ENCODE results near the gene LYPD6.

LYPD6 gene

DNA sequence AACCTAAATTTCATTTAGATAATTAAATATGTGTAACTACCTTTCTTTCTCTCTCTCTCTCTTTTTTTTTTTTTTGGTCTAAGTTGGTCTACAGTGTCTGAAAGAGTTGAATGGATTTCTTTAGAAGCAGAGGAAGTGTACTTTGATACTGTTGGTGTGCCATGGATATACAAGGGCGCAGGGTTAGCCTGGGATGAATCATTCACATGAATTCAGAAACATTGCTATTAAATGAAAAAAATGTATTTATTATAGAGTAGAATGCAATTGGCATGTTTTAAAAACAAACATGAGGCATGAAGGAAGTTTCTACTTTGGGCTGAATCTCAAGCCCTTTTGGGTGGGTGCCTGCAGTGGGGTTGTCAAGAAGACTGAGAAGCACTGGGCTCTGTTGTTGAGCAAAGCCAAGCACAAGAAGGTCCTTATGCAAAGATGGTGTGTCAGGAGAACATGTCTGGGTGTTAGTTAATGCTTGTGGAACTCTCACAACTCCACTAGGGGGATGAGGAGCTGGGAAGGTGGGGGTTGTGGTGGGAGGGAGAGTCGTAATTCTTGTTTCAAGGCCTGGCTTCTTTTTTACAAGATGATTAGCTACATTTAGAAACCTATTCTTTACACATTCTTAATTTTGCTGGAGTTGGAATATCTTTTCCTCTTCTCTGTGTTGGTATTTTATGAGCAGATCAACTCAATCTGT lies 57.9 kb downstream of the LYPD6 start:
- no peak for TF ChIP-seq NFIC (IDR thresholded peaks at IDR 0.05)
- TF ChIP-seq, protein P1, sequence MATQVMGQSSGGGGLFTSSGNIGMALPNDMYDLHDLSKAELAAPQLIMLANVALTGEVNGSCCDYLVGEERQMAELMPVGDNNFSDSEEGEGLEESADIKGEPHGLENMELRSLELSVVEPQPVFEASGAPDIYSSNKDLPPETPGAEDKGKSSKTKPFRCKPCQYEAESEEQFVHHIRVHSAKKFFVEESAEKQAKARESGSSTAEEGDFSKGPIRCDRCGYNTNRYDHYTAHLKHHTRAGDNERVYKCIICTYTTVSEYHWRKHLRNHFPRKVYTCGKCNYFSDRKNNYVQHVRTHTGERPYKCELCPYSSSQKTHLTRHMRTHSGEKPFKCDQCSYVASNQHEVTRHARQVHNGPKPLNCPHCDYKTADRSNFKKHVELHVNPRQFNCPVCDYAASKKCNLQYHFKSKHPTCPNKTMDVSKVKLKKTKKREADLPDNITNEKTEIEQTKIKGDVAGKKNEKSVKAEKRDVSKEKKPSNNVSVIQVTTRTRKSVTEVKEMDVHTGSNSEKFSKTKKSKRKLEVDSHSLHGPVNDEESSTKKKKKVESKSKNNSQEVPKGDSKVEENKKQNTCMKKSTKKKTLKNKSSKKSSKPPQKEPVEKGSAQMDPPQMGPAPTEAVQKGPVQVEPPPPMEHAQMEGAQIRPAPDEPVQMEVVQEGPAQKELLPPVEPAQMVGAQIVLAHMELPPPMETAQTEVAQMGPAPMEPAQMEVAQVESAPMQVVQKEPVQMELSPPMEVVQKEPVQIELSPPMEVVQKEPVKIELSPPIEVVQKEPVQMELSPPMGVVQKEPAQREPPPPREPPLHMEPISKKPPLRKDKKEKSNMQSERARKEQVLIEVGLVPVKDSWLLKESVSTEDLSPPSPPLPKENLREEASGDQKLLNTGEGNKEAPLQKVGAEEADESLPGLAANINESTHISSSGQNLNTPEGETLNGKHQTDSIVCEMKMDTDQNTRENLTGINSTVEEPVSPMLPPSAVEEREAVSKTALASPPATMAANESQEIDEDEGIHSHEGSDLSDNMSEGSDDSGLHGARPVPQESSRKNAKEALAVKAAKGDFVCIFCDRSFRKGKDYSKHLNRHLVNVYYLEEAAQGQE (IDR thresholded peaks at IDR 0.05; ENCODE audit: low read depth) = no peak
- no peak for TF ChIP-seq RAD21 (IDR thresholded peaks at IDR 0.05; ENCODE audit: low read depth)
- TF ChIP-seq CREB1 (IDR thresholded peaks at IDR 0.05; ENCODE audit: low read depth) = no peak
- TF ChIP-seq TCF12 (IDR thresholded peaks at IDR 0.05; ENCODE audit: low read depth) = no peak
- TF ChIP-seq, protein P2, sequence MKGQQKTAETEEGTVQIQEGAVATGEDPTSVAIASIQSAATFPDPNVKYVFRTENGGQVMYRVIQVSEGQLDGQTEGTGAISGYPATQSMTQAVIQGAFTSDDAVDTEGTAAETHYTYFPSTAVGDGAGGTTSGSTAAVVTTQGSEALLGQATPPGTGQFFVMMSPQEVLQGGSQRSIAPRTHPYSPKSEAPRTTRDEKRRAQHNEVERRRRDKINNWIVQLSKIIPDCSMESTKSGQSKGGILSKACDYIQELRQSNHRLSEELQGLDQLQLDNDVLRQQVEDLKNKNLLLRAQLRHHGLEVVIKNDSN (IDR thresholded peaks at IDR 0.05) = no peak
- TF ChIP-seq, protein P3, sequence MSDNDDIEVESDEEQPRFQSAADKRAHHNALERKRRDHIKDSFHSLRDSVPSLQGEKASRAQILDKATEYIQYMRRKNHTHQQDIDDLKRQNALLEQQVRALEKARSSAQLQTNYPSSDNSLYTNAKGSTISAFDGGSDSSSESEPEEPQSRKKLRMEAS (IDR thresholded peaks at IDR 0.05) = no peak
- TF ChIP-seq TAF1 (IDR thresholded peaks at IDR 0.05; ENCODE audit: low read depth) = no peak
- TF ChIP-seq YY1 (IDR thresholded peaks at IDR 0.05; ENCODE audit: low read depth) = no peak
- no peak for TF ChIP-seq TEAD4 (IDR thresholded peaks at IDR 0.05)
- no peak for TF ChIP-seq EP300 (IDR thresholded peaks at IDR 0.05; ENCODE audit: borderline replicate concordance)
- no peak for TF ChIP-seq CEBPB (IDR thresholded peaks at IDR 0.05)
- TF ChIP-seq ZBTB7A (IDR thresholded peaks at IDR 0.05; ENCODE audit: low read depth) = no peak
- no peak for TF ChIP-seq FOXM1 (IDR thresholded peaks at IDR 0.05; ENCODE audit: borderline replicate concordance, low read depth)
- no peak for TF ChIP-seq EGR1 (IDR thresholded peaks at IDR 0.05)

- no peak for TF ChIP-seq ZBTB7A (IDR thresholded peaks at IDR 0.05; ENCODE audit: low read depth)
- TF ChIP-seq RAD21 (IDR thresholded peaks at IDR 0.05; ENCODE audit: low read depth) = no peak
- no peak for TF ChIP-seq NFIC (IDR thresholded peaks at IDR 0.05)
- TF ChIP-seq YY1 (IDR thresholded peaks at IDR 0.05; ENCODE audit: low read depth) = no peak
These were observed 59.2 kb downstream of the LYPD6 start for GRCh38 chr2:149389506-149390167.

GRCh38 chr2:149393614-149394013 lies 63.2 kb downstream of the LYPD6 start:
- no peak for TF ChIP-seq CEBPB (IDR thresholded peaks at IDR 0.05)
- TF ChIP-seq CREB1 (IDR thresholded peaks at IDR 0.05; ENCODE audit: low read depth) = no peak
- no peak for TF ChIP-seq TEAD4 (IDR thresholded peaks at IDR 0.05)
- TF ChIP-seq, protein P3 (IDR thresholded peaks at IDR 0.05) = no peak
- TF ChIP-seq ZBTB7A (IDR thresholded peaks at IDR 0.05; ENCODE audit: low read depth) = no peak
- TF ChIP-seq NFIC (IDR thresholded peaks at IDR 0.05) = no peak
- TF ChIP-seq, protein P2 (IDR thresholded peaks at IDR 0.05) = no peak
- TF ChIP-seq TCF12 (IDR thresholded peaks at IDR 0.05; ENCODE audit: low read depth) = no peak
- no peak for TF ChIP-seq EP300 (IDR thresholded peaks at IDR 0.05; ENCODE audit: borderline replicate concordance)
- TF ChIP-seq YY1 (IDR thresholded peaks at IDR 0.05; ENCODE audit: low read depth) = no peak
- TF ChIP-seq, protein P1 (IDR thresholded peaks at IDR 0.05; ENCODE audit: low read depth) = no peak
- no peak for TF ChIP-seq RAD21 (IDR thresholded peaks at IDR 0.05; ENCODE audit: low read depth)
- no peak for TF ChIP-seq TAF1 (IDR thresholded peaks at IDR 0.05; ENCODE audit: low read depth)
- no peak for TF ChIP-seq FOXM1 (IDR thresholded peaks at IDR 0.05; ENCODE audit: borderline replicate concordance, low read depth)
- TF ChIP-seq EGR1 (IDR thresholded peaks at IDR 0.05) = no peak

GRCh38 chr2:149394864-149395263 lies 64.5 kb downstream of the LYPD6 start:
- TF ChIP-seq RAD21 (IDR thresholded peaks at IDR 0.05; ENCODE audit: low read depth) (no peak), TCF12 (IDR thresholded peaks at IDR 0.05; ENCODE audit: low read depth) (no peak), CREB1 (IDR thresholded peaks at IDR 0.05; ENCODE audit: low read depth) (no peak), ZBTB7A (IDR thresholded peaks at IDR 0.05; ENCODE audit: low read depth) (no peak), EP300 (IDR thresholded peaks at IDR 0.05; ENCODE audit: borderline replicate concordance) (no peak), FOXM1 (IDR thresholded peaks at IDR 0.05; ENCODE audit: borderline replicate concordance, low read depth) (no peak), TAF1 (IDR thresholded peaks at IDR 0.05; ENCODE audit: low read depth) (no peak), EGR1 (IDR thresholded peaks at IDR 0.05) (no peak), NFIC (IDR thresholded peaks at IDR 0.05) (no peak), TEAD4 (IDR thresholded peaks at IDR 0.05) (no peak), YY1 (IDR thresholded peaks at IDR 0.05; ENCODE audit: low read depth) (no peak)
- TF ChIP-seq, protein P3 (IDR thresholded peaks at IDR 0.05) = no peak
- TF ChIP-seq, protein P2 (IDR thresholded peaks at IDR 0.05) = no peak
- TF ChIP-seq, protein P1 (IDR thresholded peaks at IDR 0.05; ENCODE audit: low read depth) = no peak

Measured in Ishikawa (cell line).